ENCODE data around the gene CNOT2. TPM values are rescaled to one million over a fixed set of nuclear protein-coding genes. Genes with fewer than 3 reads are reported as not detected.

The CNOT2 gene
- total and polyA plus RNA-seq, 3 donors from 2014 or later: 56.1 to 127 (median 99.1) TPM

GRCh38 chr12:70305794-70306193, 62.6 kb downstream of the CNOT2 start:
- no peak for DNase-seq
- no peak overlapping the region for H3K4me3 ChIP-seq
- no peak for TF ChIP-seq CTCF (IDR thresholded peaks at IDR 0.05)
- H3K9me3 ChIP-seq: no peaks in the 10 kb centered on the region
- 91 to 93% methylated on average over 5 of the region's 5 CpGs for WGBS, 2 donors
- no peaks in the 10 kb centered on the region for H3K36me3 ChIP-seq (ENCODE audit: low read depth, missing control alignments)
- H3K4me1 ChIP-seq: no peaks in the 10 kb centered on the region
- no peaks in the 10 kb centered on the region for H3K27me3 ChIP-seq
- H3K27ac ChIP-seq: no peak overlapping the region
- intact Hi-C loops (cut with DNase I; ENCODE audit: low total_unique reads): no loop called here

- Histone ChIP-seq H3K27ac (no peak overlapping the region), H3K36me3 (ENCODE audit: low read depth, missing control alignments) (no peaks in the 10 kb centered on the region), H3K4me3 (no peak overlapping the region), H3K27me3 (no peaks in the 10 kb centered on the region), H3K4me1 (no peaks in the 10 kb centered on the region), H3K9me3 (no peaks in the 10 kb centered on the region)
- no peak for TF ChIP-seq CTCF (IDR thresholded peaks at IDR 0.05)
- no peak for TF ChIP-seq POLR2A (IDR thresholded peaks at IDR 0.05)
- intact Hi-C loops (cut with DNase I; ENCODE audit: low total_unique reads): no loop called here
- 90 to 92% methylated on average over 3 of the region's 3 CpGs for WGBS, 2 donors
- DNase-seq: no peak
Observed at GRCh38 chr12:70306676-70307075, 63.4 kb downstream of the CNOT2 start.

- Histone ChIP-seq H3K36me3 (ENCODE audit: low read depth, missing control alignments) (no peaks in the 10 kb centered on the region), H3K27me3 (no peaks in the 10 kb centered on the region), H3K4me1 (no peaks in the 10 kb centered on the region), H3K4me3 (no peak overlapping the region), H3K9me3 (no peaks in the 10 kb centered on the region), H3K27ac (no peak overlapping the region)
- TF ChIP-seq POLR2A (IDR thresholded peaks at IDR 0.05) (no peak), CTCF (IDR thresholded peaks at IDR 0.05) (no peak)
- whole genome bisulfite sequencing, 2 donors: 84 to 96% methylated on average over 4 of the region's 4 CpGs
- DNase-seq: no peak
- intact Hi-C loops (cut with DNase I; ENCODE audit: low total_unique reads): no loop called here
Observed at GRCh38 chr12:70307868-70308267, 64.6 kb downstream of the CNOT2 start.

- Histone ChIP-seq H3K27ac (no peak overlapping the region), H3K4me3 (no peak overlapping the region), H3K36me3 (ENCODE audit: low read depth, missing control alignments) (no peaks in the 10 kb centered on the region), H3K9me3 (no peaks in the 10 kb centered on the region), H3K4me1 (no peaks in the 10 kb centered on the region), H3K27me3 (no peaks in the 10 kb centered on the region)
- no peak for DNase-seq
- WGBS, 2 donors: 61 to 91% methylated on average over 2 of the region's 2 CpGs
- intact Hi-C loops (cut with DNase I; ENCODE audit: low total_unique reads): no loop called here
- TF ChIP-seq CTCF (IDR thresholded peaks at IDR 0.05) (no peak), POLR2A (IDR thresholded peaks at IDR 0.05) (no peak)
Observed at GRCh38 chr12:70309348-70309747, 66.1 kb downstream of the CNOT2 start.

GRCh38 chr12:70314145-70314544, 70.9 kb downstream of the CNOT2 start:
- intact Hi-C loops (cut with DNase I; ENCODE audit: low total_unique reads): no loop called here
- no peak overlapping the region for H3K27ac ChIP-seq
- no peak overlapping the region for H3K4me3 ChIP-seq
- no peaks in the 10 kb centered on the region for H3K36me3 ChIP-seq (ENCODE audit: low read depth, missing control alignments)
- no peak for DNase-seq
- no peak for TF ChIP-seq CTCF (IDR thresholded peaks at IDR 0.05)
- no peak for TF ChIP-seq POLR2A (IDR thresholded peaks at IDR 0.05)
- no peaks in the 10 kb centered on the region for H3K4me1 ChIP-seq
- H3K27me3 ChIP-seq: no peaks in the 10 kb centered on the region
- no peaks in the 10 kb centered on the region for H3K9me3 ChIP-seq
